Fibroblast of pulmonary artery (primary cell): ENCODE data around the gene TRAF2.

ENCODE experiments used
- DNase-seq: peaks from one replicate; pipeline ENCODE4 v3.0.0-alpha.2; 2010; ENCODE audit warnings: low read depth
- H3K4me3 ChIP-seq: replicated peaks from 2 replicates; pipeline ENCODE4 v1.5.1; 2011; ENCODE audit warnings: low read depth, mild to moderate bottlenecking, control low read depth, low read length, moderate library complexity
- TF ChIP-seq, protein P1 (sequence below): IDR thresholded peaks from 2 replicates; pipeline ENCODE4 v1.5.1; 2011; ENCODE audit warnings: mild to moderate bottlenecking, control low read depth, low read length, inconsistent platforms; ENCODE audit errors: missing control alignments

Gene TRAF2

DNA sequence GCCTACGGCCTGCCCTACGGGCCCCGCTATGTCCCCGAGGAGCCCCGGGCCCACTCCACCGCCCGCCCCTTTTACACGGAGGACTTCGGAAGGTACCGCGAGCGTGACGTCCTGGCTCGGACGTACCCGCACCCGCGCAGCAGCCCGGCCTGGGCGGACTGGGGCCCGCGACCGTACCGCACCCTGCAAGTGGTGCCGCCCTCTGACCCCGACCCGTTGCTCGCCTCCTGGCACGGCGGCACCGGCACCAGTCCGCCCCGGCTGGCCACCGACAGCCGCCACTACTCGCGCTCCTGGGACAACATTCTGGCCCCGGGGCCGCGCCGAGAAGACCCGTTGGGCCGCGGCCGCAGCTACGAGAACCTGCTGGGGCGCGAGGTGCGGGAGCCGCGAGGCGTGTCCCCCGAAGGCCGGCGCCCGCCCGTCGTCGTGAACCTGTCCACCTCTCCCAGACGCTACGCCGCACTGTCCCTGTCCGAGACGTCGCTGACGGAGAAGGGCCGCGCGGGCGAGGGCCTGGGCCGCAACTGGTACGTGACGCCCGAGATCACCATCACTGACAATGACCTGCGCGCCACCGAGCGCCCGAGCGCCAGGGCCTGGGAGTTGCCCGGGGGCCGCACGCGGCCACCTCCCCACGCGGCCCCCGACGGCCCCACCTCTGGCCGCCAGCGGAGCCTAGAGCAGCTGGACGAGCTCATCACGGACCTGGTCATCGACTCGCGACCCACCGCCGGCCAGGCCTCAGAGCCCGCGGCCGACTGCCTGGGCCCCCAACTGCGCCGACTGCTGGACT, 40.7 kb upstream of the TRAF2 start:
- H3K4me3 ChIP-seq: no peak overlapping the region
- DNase-seq: no peak
- TF ChIP-seq, protein P1, sequence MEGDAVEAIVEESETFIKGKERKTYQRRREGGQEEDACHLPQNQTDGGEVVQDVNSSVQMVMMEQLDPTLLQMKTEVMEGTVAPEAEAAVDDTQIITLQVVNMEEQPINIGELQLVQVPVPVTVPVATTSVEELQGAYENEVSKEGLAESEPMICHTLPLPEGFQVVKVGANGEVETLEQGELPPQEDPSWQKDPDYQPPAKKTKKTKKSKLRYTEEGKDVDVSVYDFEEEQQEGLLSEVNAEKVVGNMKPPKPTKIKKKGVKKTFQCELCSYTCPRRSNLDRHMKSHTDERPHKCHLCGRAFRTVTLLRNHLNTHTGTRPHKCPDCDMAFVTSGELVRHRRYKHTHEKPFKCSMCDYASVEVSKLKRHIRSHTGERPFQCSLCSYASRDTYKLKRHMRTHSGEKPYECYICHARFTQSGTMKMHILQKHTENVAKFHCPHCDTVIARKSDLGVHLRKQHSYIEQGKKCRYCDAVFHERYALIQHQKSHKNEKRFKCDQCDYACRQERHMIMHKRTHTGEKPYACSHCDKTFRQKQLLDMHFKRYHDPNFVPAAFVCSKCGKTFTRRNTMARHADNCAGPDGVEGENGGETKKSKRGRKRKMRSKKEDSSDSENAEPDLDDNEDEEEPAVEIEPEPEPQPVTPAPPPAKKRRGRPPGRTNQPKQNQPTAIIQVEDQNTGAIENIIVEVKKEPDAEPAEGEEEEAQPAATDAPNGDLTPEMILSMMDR: no peak

DNA sequence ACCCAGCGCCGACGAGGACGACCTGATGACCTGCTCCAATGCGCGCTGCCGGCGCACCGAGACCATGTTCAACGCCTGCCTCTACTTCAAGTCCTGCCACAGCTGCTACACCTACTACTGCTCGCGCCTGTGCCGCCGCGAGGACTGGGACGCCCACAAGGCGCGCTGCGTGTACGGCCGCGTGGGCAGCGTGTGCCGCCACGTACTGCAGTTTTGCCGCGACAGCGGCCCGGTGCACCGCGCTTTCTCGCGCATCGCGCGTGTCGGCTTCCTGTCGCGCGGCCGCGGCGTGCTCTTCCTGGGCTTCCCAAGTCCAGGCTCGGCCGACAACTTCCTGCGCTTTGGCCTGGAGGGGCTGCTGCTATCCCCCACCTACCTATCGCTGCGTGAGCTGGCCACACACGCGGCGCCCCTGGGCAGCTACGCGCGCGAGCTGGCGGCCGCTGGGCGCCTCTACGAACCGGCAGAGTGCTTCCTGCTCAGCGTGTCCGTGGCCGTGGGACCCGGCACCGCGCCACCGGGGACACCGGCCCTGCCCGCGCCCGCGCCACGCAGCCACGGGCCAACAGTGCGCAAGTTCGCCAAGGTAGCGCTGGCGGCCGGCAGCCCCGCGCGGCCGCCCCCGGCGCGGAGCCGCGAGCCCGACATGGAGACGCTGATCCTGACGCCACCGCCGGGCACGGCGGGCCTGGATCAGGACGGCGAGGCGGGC, 39.8 kb upstream of the TRAF2 start:
- no peak for DNase-seq
- H3K4me3 ChIP-seq: no peak overlapping the region
- TF ChIP-seq, protein P1: no peak

DNA sequence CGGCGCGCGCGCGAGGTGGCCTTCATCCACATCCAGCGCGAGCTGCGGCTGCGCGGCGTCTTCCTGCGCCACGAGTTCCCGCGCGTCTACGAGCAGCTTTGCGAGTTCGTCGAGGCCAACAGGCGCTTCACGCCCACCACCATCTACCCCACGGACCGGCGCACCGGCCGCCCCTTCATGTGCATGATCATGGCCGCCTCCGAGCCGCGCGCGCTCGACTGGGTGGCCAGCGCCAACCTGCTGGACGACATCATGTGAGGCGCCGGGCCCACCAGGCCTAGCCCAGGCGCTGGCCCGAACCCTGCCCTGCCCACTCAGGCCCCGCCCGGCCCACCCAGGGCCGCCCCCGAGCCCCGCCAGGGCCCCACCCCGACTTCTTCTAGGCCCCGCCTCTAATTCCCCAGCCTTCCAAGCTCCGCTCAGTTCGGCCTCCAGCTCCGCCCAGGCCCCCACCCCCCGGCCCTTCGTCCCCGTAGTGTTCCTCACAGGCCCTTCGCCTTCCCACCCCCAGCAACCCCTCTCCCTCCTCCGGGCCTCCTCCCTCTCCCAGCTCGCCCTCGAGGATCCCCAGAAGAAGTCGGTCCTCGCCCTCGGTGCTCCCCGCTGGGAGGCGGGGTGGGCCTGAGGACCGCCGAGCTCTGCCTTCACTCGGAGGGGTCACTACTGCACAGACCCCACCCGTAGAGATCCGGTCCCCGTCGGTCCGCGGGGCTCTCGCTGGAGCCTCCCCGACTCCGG, 39.1 kb upstream of the TRAF2 start:
- TF ChIP-seq, protein P1: no peak
- peak overlapping the region; percentile 86 for H3K4me3 ChIP-seq
- DNase-seq: peak; percentile 63

DNA sequence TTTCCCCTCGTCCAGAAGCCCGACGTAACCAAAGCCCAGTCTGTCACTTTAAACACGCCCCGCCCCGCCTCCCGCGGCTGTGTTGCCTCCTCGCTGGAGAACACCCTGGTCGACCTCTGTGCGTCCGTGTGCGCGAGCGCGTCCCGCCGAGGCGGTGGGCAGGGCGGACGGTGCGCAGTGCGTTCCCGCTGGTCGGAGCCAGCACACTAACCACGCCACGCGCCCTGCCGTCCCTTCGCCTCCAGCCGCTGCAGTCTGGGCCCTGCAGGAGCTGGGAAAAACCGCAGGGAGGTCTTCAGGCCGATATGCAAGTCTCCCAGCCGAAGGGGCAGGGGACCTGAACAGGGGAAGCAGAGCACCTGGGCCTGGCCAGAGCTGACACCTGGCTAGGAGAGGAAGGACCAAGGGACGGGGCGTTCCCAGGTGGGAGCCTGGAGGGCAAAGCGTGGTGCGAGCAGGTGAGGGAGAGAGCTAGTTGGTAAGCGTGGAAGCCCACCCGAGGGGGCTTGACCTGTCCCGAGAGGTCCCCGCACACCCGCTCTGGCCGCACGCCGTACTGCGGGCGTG, 38.4 kb upstream of the TRAF2 start:
- TF ChIP-seq, protein P1: no peak
- H3K4me3 ChIP-seq: peak overlapping the region; percentile 86
- peak; percentile 83 for DNase-seq

DNA sequence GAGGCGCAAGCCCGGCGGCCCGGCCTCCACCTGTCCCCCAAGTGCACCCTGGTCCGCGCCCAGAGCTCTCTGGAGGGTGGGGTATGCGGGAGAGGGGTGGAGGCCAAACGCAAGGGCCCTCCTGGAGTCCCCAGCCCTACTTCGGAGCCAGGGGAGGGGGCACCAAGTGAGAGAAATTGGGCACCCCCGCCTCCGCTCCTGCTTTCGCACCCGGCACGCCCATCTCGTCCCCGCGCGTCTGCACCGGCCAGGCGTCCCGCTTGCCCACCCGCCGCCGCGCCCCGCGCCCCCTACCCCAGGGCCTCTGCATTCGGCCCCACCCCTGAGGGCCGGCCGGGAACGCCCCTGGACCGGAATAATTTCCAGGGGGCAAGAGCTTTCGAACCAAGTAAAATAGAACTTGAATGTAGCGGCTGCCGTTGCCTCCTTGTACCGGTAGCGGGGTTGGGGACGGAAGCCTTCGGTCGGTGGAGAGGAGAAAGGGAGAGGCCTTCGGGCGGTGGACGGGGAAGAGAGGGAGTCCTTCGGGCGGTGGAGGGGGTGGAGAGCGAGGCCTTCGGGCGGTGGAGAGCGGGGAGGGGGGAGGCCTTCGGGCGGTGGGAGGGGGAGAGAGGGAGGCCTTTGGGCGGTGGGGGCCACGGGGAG, 37.8 kb upstream of the TRAF2 start:
- peak overlapping the region; percentile 86 for H3K4me3 ChIP-seq
- TF ChIP-seq, protein P1: no peak
- no peak for DNase-seq

DNA sequence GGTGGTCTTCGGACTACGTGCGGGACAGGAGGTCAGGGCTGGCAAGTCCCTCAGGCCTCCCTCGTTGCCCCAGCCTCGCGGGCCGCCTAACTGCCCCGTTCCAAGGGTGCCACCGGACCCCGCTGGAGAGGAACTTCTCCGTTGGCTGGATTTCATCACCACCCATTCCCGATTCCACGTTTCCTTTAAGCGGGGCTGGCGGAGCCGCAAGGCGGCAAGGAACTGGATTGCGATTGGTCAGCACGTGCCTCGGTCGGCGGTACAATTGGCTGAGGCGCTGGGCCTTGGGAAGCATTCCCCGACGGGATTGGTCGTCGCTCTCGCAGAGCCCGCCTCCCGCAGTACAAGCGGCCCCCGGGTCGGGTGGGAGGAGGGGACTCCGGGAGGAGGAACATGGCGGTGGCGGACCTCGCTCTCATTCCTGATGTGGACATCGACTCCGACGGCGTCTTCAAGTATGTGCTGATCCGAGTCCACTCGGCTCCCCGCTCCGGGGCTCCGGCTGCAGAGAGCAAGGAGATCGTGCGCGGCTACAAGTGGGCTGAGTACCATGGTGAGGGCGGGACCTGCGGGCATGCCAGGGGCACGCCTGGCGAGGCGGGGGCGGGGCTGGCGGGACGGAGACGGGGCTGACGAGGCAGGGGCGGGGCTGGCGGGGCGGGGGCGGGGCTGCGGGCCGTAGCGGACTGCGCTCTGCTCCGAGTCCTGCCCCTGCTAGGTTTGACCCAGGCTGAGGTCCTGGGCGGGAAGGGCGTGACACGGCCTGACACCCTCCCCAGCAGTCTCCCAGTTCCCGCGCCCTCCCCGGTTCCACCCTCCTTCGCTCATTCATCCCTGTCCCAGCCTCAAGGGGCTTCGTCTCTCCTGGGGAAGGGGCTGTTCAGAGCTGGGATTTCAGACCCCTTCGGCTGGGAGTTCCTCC, 37.0 kb upstream of the TRAF2 start, which contains the start of gene PHPT1:
Gene PHPT1, plus strand, starts transcription at position 372 of the 922 bp plus-strand sequence. Its CDS starts 22 bp downstream, at position 394.
- peak; percentile 99 for DNase-seq
- TF ChIP-seq, protein P1: no peak
- peak within 1 kb of the TSS; percentile 86 for H3K4me3 ChIP-seq
